Cardiac fibroblast (primary cell): ENCODE results near the gene GHITM.
"Not testable (repeated sequence)": the region's sequence is repeated elsewhere in the genome, so short reads cannot be mapped to it uniquely, and the experiment has no call there.

Experiments
- DNase-seq, 2 donors: peaks; one replicate each; pipeline versions ENCODE4 v3.0.0 to v3.0.0-alpha.2; 2010; ENCODE audit warnings: low read depth in 2 of 2
- H3K4me3 ChIP-seq, 2 donors: replicated peaks in 1 of 2; 1 replicate in 1 of 2; 2 replicates in 1 of 2; pipeline ENCODE4 v1.5.1; 2011; ENCODE audit warnings: low read depth in 2 of 2, low read length in 2 of 2, mild to moderate bottlenecking in 2 of 2, moderate library complexity in 1 of 2
- CTCF ChIP-seq: IDR thresholded peaks from one replicate; pipeline ENCODE4 v1.5.1; 2011; ENCODE audit warnings: low read depth, mild to moderate bottlenecking, low read length, inconsistent platforms

Gene GHITM

GRCh38 chr10:84135836-84136235 is 3.5 kb upstream of the GHITM start:
- H3K4me3 ChIP-seq, result no peak overlapping the region
- TF ChIP-seq CTCF, result no peak
- DNase-seq, result no peak

GRCh38 chr10:84137811-84138210 is 1.5 kb upstream of the GHITM start:
- no peak overlapping the region for H3K4me3 ChIP-seq
- no peak for TF ChIP-seq CTCF
- no peak for DNase-seq

GRCh38 chr10:84138478-84139125 is 707 bp upstream of the GHITM start:
- TF ChIP-seq CTCF, result no peak
- H3K4me3 ChIP-seq, result peak overlapping the region; percentile 42 to 50
- no peak for DNase-seq

GRCh38 chr10:84140036-84140379 is 699 bp downstream of the GHITM start:
- H3K4me3 ChIP-seq, result peak overlapping the region; percentile 97 to 99
- peak; percentile 27 to 46 for DNase-seq
- no peak for TF ChIP-seq CTCF

- TF ChIP-seq CTCF, result no peak
- H3K4me3 ChIP-seq, result no peak overlapping the region
- DNase-seq, result no peak
Observed at GRCh38 chr10:84147347-84147746, 8.0 kb downstream of the GHITM start.

GRCh38 chr10:84148006-84148597 is 8.8 kb downstream of the GHITM start:
- not testable (repeated sequence) for H3K4me3 ChIP-seq
- DNase-seq, result peak; percentile 63 to 70
- peak; percentile 78 for TF ChIP-seq CTCF

GRCh38 chr10:84149854-84150253 is 10.5 kb downstream of the GHITM start:
- no peak for TF ChIP-seq CTCF
- H3K4me3 ChIP-seq, result no peak overlapping the region
- DNase-seq, result no peak
